ENCODE results near the gene BTN2A1. TPM values are rescaled to one million over a fixed set of nuclear protein-coding genes. Genes with fewer than 3 reads are reported as not detected.

The BTN2A1 gene
- total RNA-seq, 3 donors from 2014 or later = 26.1 to 37.7 (median 29.1) TPM

Other genes starting within 250 kb of the BTN2A1 start
- gene BTN3A2, start 92.8 kb upstream of the BTN2A1 start, total RNA-seq = 10 to 100 TPM; 48.0 to 55.1 (median 48.7) TPM
- 10 to 100 TPM in 1 of 3 donors, 1 to 10 TPM in 2; 7.0 to 12.6 (median 9.2) TPM for gene BTN2A2, start 74.8 kb upstream of the BTN2A1 start, total RNA-seq
- 10 to 100 TPM; 25.5 to 45.8 (median 34.4) TPM for gene BTN3A1, start 55.7 kb upstream of the BTN2A1 start, total RNA-seq
- 10 to 100 TPM; 19.9 to 27.5 (median 26.9) TPM for gene BTN3A3, start 17.5 kb upstream of the BTN2A1 start, total RNA-seq
- not detected for gene BTN1A1, start 42.3 kb downstream of the BTN2A1 start, total RNA-seq
- gene HMGN4, start 80.4 kb downstream of the BTN2A1 start, total RNA-seq = 10 to 100 TPM; 58.6 to 76.0 (median 68.2) TPM
- 10 to 100 TPM; 13.1 to 17.3 (median 13.6) TPM for gene ABT1, start 139.0 kb downstream of the BTN2A1 start, total RNA-seq
- 10 to 100 TPM; 17.1 to 33.7 (median 19.0) TPM for gene ZNF322, start 201.8 kb downstream of the BTN2A1 start, total RNA-seq